GM18526 (cell line): ENCODE results near the gene PLD1.

Experiments
- POLR2A ChIP-seq: IDR thresholded peaks from 3 replicates; pipeline ENCODE4 v1.6.1; 2011; ENCODE audit not compliant: insufficient read length; ENCODE audit errors: extremely low read depth

PLD1 gene

GRCh38 chr3:171731691-171732090 is 78.6 kb downstream of the PLD1 start:
- no peak for TF ChIP-seq POLR2A

GRCh38 chr3:171729452-171730334 is 80.6 kb downstream of the PLD1 start:
- no peak for TF ChIP-seq POLR2A

- TF ChIP-seq POLR2A = no peak
Measured at GRCh38 chr3:171727288-171727687, 83.0 kb downstream of the PLD1 start.

GRCh38 chr3:171718493-171719185 is 91.6 kb downstream of the PLD1 start:
- no peak for TF ChIP-seq POLR2A

GRCh38 chr3:171715155-171715554 is 95.1 kb downstream of the PLD1 start:
- no peak for TF ChIP-seq POLR2A

- TF ChIP-seq POLR2A = no peak
Measured at GRCh38 chr3:171712171-171712938, 97.9 kb downstream of the PLD1 start.

- TF ChIP-seq POLR2A = no peak
Measured at GRCh38 chr3:171711461-171712170, 98.7 kb downstream of the PLD1 start.

- TF ChIP-seq POLR2A = no peak
Measured at GRCh38 chr3:171710359-171710758, 99.9 kb downstream of the PLD1 start.

- no peak for TF ChIP-seq POLR2A
Measured at GRCh38 chr3:171704814-171705213, 105.5 kb downstream of the PLD1 start.

GRCh38 chr3:171704002-171704401 is 106.3 kb downstream of the PLD1 start:
- no peak for TF ChIP-seq POLR2A

- TF ChIP-seq POLR2A = no peak
Measured at GRCh38 chr3:171703144-171703543, 107.1 kb downstream of the PLD1 start.

- no peak for TF ChIP-seq POLR2A
Measured at GRCh38 chr3:171700653-171701052, 109.6 kb downstream of the PLD1 start.

GRCh38 chr3:171700157-171700556 is 110.1 kb downstream of the PLD1 start:
- no peak for TF ChIP-seq POLR2A

GRCh38 chr3:171699601-171700000 is 110.7 kb downstream of the PLD1 start:
- no peak for TF ChIP-seq POLR2A

GRCh38 chr3:171696805-171697204 is 113.5 kb downstream of the PLD1 start:
- no peak for TF ChIP-seq POLR2A
